Measurements from ENCODE around the gene RGSL1. TPM values are rescaled to one million over a fixed set of nuclear protein-coding genes. Genes with fewer than 3 reads are reported as not detected.
A peak's percentile ranks its signal among the peaks of the same experiment; 100 is the strongest.

Gene RGSL1
- total and polyA plus RNA-seq, 9 donors: 0.43 TPM; not detected in 8

DNA sequence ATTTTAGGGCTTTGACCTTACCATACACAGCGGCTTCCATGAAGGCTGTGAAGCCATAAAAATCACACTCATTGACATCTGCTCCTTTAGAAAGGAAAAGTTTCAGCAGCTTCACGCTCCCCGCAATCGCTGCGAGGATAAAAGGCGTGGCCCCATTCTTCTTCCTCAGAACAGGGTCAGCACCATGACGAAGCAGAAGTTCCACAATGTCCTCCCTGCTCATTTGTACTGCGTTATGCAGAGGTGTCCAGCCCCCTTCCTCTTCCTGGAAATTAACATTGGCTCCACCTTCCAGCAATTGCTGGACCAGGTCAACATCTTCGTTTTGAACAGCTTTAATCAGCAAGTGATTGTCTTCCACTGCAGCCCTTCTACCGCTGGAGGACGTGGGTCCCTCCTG lies 136.4 kb downstream of the RGSL1 start:
- Histone ChIP-seq H3K4me3 (ENCODE audit: low read length) (no peak overlapping the region), H3K4me1 (ENCODE audit: control insufficient read depth, insufficient read depth, low read length) (no peaks in the 10 kb centered on the region), H3K9me3 (replicated peaks; ENCODE audit: control insufficient read depth, low read depth, low read length) (peaks cover 3% of the 10 kb centered on the region), H3K36me3 (ENCODE audit: control insufficient read depth, insufficient read depth, low read length) (peaks cover 5% of the 10 kb centered on the region), H3K27ac (ENCODE audit: low read length) (no peak overlapping the region), H3K27me3 (ENCODE audit: control insufficient read depth, insufficient read depth, low read length) (no peaks in the 10 kb centered on the region)
- 87% methylated on average over 11 of the region's 11 CpGs for WGBS (ENCODE audit: insufficient coverage)
- DNase-seq: no peak

DNA sequence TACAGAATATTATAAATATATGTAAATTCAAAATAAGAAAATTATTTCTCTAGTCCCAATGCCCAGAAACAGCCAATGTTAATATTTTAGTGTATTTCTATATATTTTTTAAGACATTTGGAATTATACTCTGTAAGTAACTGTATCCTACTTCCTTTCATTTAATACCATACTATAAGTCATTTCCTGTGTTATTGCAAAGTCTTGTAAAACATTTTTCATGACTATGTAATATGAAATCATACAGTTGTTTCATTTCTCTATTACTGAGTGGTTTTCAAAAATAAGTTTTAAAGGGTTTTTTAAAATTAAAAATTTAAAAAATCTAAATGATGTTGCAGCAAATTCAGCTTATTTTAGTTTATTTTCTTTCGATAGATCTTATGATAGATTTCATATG lies 137.1 kb downstream of the RGSL1 start:
- no peaks in the 10 kb centered on the region for H3K27me3 ChIP-seq (ENCODE audit: control insufficient read depth, insufficient read depth, low read length)
- no peaks in the 10 kb centered on the region for H3K36me3 ChIP-seq (ENCODE audit: control insufficient read depth, insufficient read depth, low read length)
- no peak overlapping the region for H3K4me3 ChIP-seq (ENCODE audit: low read length)
- no CpG with 5 or more reads among the region's 1 CpG for WGBS (ENCODE audit: insufficient coverage)
- peaks cover 3% of the 10 kb centered on the region for H3K9me3 ChIP-seq (replicated peaks; ENCODE audit: control insufficient read depth, low read depth, low read length)
- no peaks in the 10 kb centered on the region for H3K4me1 ChIP-seq (ENCODE audit: control insufficient read depth, insufficient read depth, low read length)
- H3K27ac ChIP-seq (ENCODE audit: low read length): no peak overlapping the region
- DNase-seq: no peak

GRCh38 chr1:182587666-182588499 lies 137.9 kb downstream of the RGSL1 start:
- DNase-seq: no peak
- peak overlapping the region; percentile 93 for H3K27ac ChIP-seq (ENCODE audit: low read length)
- H3K9me3 ChIP-seq (replicated peaks; ENCODE audit: control insufficient read depth, low read depth, low read length): peaks cover 3% of the 10 kb centered on the region
- H3K4me1 ChIP-seq (ENCODE audit: control insufficient read depth, insufficient read depth, low read length): no peaks in the 10 kb centered on the region
- 17% methylated on average over 1 of the region's 4 CpGs for WGBS (ENCODE audit: insufficient coverage)
- H3K27me3 ChIP-seq (ENCODE audit: control insufficient read depth, insufficient read depth, low read length): no peaks in the 10 kb centered on the region
- H3K4me3 ChIP-seq (ENCODE audit: low read length): peak overlapping the region; percentile 64
- H3K36me3 ChIP-seq (ENCODE audit: control insufficient read depth, insufficient read depth, low read length): no peaks in the 10 kb centered on the region

- 13% methylated on average over 8 of the region's 20 CpGs for WGBS (ENCODE audit: insufficient coverage)
- H3K4me3 ChIP-seq (ENCODE audit: low read length): peak within 1 kb of the TSS; percentile 64
- peaks cover 3% of the 10 kb centered on the region for H3K9me3 ChIP-seq (replicated peaks; ENCODE audit: control insufficient read depth, low read depth, low read length)
Measured at GRCh38 chr1:182588500-182589396, 138.8 kb downstream of the RGSL1 start, which contains the start of gene RNASEL. TSS of gene RNASEL (minus strand) at chr1:182589256. CDS start at chr1:182586806, 2,450 bp downstream.

DNA sequence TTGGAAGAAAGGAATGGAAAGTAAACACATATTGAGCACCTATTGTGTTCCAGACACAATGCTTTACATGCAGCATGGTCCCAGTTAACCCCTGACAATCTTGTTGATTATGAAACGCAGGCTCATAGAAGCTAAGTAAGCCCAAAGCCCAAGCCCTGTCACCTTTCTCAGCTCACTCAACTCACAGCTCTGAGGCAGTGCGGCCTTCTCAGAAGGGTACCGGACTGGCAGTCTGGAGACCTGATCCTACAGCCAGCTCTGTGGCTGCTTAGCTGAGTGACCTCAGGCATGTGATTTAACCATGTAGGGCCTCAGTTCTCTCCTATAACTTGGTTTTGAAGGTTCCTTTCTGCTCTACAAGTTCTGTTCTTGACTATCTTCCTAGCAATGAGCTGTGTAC lies 139.6 kb downstream of the RGSL1 start:
- no peak overlapping the region for H3K4me3 ChIP-seq (ENCODE audit: low read length)
- no peaks in the 10 kb centered on the region for H3K36me3 ChIP-seq (ENCODE audit: control insufficient read depth, insufficient read depth, low read length)
- H3K4me1 ChIP-seq (ENCODE audit: control insufficient read depth, insufficient read depth, low read length): no peaks in the 10 kb centered on the region
- no peak overlapping the region for H3K27ac ChIP-seq (ENCODE audit: low read length)
- H3K27me3 ChIP-seq (ENCODE audit: control insufficient read depth, insufficient read depth, low read length): no peaks in the 10 kb centered on the region
- H3K9me3 ChIP-seq (replicated peaks; ENCODE audit: control insufficient read depth, low read depth, low read length): peaks cover 3% of the 10 kb centered on the region
- 76% methylated on average over 3 of the region's 3 CpGs for WGBS (ENCODE audit: insufficient coverage)
- DNase-seq: no peak

More at GRCh38 chr1:182588500-182589396, 138.8 kb downstream of the RGSL1 start, which contains the start of gene RNASEL:
- H3K4me1 ChIP-seq (ENCODE audit: control insufficient read depth, insufficient read depth, low read length): no peaks in the 10 kb centered on the region
- no peaks in the 10 kb centered on the region for H3K27me3 ChIP-seq (ENCODE audit: control insufficient read depth, insufficient read depth, low read length)
- peak within 1 kb of the TSS; percentile 93 for H3K27ac ChIP-seq (ENCODE audit: low read length)
- H3K36me3 ChIP-seq (ENCODE audit: control insufficient read depth, insufficient read depth, low read length): no peaks in the 10 kb centered on the region
- peak; percentile 92 for DNase-seq

DNA sequence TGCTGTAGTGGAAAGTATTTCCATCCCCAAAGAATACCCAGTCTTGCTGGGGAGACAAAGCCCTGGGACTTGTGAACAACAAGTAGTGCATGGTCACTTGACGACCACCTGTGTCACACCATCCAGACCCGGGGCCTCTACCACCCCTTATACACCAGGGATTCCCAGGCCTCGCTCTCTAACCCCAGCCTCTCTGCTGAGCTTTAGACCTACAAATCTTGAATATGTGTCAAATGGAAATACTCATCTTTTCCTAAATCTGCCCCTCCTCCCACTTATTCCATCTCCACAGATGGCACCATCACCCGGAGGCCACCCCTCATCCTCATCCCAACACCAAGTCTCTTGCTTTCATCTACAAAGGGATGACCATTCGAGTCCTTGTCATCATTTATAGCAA lies 140.0 kb downstream of the RGSL1 start:
- no peaks in the 10 kb centered on the region for H3K36me3 ChIP-seq (ENCODE audit: control insufficient read depth, insufficient read depth, low read length)
- peaks cover 3% of the 10 kb centered on the region for H3K9me3 ChIP-seq (replicated peaks; ENCODE audit: control insufficient read depth, low read depth, low read length)
- no peak overlapping the region for H3K4me3 ChIP-seq (ENCODE audit: low read length)
- no peaks in the 10 kb centered on the region for H3K27me3 ChIP-seq (ENCODE audit: control insufficient read depth, insufficient read depth, low read length)
- H3K27ac ChIP-seq (ENCODE audit: low read length): no peak overlapping the region
- H3K4me1 ChIP-seq (ENCODE audit: control insufficient read depth, insufficient read depth, low read length): no peaks in the 10 kb centered on the region
- no peak for DNase-seq
- 97% methylated on average over 5 of the region's 5 CpGs for WGBS (ENCODE audit: insufficient coverage)

DNA sequence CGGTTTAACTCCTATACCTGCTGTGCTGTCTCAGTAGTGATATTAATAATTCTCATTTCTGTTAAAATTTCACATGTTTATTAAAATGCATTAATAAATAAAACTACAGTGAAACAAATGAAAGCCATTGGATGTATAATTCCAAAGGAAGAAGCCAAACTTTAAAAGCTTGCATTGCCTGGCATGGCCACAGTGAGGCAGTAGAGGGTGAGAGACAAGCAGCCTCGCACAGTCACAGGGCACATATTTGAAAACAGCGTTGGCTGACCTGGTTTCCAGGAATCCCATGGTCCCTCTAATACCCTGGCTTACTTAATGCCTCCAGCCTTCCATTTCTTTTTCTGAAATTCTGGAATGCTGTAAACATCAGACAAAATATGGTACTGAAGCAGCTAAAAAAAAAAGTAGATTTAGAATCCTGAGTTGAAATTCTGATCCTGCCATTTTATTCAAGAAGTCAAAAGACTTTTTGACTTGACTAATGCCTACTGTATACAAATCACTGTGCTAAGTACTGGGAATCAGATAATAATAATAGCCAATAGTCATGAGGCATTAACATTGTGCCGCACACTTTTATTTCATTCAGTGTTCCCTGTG lies 145.8 kb downstream of the RGSL1 start:
- Histone ChIP-seq H3K27me3 (ENCODE audit: control insufficient read depth, insufficient read depth, low read length) (no peaks in the 10 kb centered on the region), H3K4me3 (ENCODE audit: low read length) (no peak overlapping the region), H3K9me3 (replicated peaks; ENCODE audit: control insufficient read depth, low read depth, low read length) (no peaks in the 10 kb centered on the region), H3K27ac (ENCODE audit: low read length) (no peak overlapping the region), H3K4me1 (ENCODE audit: control insufficient read depth, insufficient read depth, low read length) (peaks cover 6% of the 10 kb centered on the region), H3K36me3 (ENCODE audit: control insufficient read depth, insufficient read depth, low read length) (peaks cover 23% of the 10 kb centered on the region)
- no peak for DNase-seq
- WGBS (ENCODE audit: insufficient coverage): 8% methylated on average over 2 of the region's 4 CpGs

- Histone ChIP-seq H3K9me3 (replicated peaks; ENCODE audit: control insufficient read depth, low read depth, low read length) (no peaks in the 10 kb centered on the region), H3K27ac (ENCODE audit: low read length) (no peak overlapping the region), H3K36me3 (ENCODE audit: control insufficient read depth, insufficient read depth, low read length) (peaks cover 32% of the 10 kb centered on the region), H3K4me1 (ENCODE audit: control insufficient read depth, insufficient read depth, low read length) (peaks cover 15% of the 10 kb centered on the region), H3K27me3 (ENCODE audit: control insufficient read depth, insufficient read depth, low read length) (no peaks in the 10 kb centered on the region), H3K4me3 (ENCODE audit: low read length) (no peak overlapping the region)
- no peak for DNase-seq
- 78% methylated on average over 5 of the region's 6 CpGs for WGBS (ENCODE audit: insufficient coverage)
Measured at GRCh38 chr1:182596934-182597333, 147.0 kb downstream of the RGSL1 start.

DNA sequence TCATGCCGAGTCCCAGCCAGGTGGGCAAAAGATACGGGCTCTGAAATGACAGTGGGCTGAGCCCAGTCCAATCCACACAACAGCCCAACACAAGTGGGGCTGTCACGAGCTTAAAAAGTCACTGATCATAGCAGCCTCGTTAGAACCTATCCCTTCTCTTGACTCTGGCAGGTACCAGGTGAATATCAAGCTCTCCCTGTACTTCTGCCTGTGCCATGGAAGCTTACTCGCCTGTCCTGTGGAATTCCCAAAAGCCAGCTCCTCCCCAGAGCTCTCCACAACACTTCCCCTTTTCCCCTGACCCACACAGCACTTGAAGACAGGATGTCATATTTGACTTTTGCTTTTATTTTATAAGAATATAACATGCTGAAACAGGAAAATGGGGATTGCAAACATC lies 148.3 kb downstream of the RGSL1 start:
- peaks cover 24% of the 10 kb centered on the region for H3K4me1 ChIP-seq (ENCODE audit: control insufficient read depth, insufficient read depth, low read length)

DNA sequence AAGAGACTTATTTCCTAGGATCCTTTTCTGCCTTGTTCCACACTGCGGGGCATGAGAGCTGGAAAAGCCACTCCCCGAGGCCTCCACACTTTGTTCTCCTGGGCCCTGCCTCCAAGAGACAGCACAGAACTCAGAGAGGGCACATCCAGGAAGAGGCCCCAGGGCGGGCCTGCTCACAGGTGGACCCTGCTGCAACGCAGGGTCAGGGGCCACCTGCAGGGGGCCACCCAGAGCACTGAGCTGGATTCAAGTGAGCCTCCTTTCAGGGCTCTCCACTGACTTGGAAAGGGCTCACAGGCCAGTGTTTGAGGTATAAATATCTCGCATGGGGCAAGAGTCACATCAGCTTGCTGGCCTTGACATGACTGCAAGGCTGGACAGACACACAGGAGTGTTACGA lies 149.4 kb downstream of the RGSL1 start:
- H3K4me3 ChIP-seq (ENCODE audit: low read length): no peak overlapping the region
- H3K27ac ChIP-seq (ENCODE audit: low read length): no peak overlapping the region
- H3K4me1 ChIP-seq (ENCODE audit: control insufficient read depth, insufficient read depth, low read length): peaks cover 32% of the 10 kb centered on the region
- no peak for DNase-seq
- no peaks in the 10 kb centered on the region for H3K9me3 ChIP-seq (replicated peaks; ENCODE audit: control insufficient read depth, low read depth, low read length)
- 69% methylated on average over 6 of the region's 6 CpGs for WGBS (ENCODE audit: insufficient coverage)
- H3K36me3 ChIP-seq (ENCODE audit: control insufficient read depth, insufficient read depth, low read length): peaks cover 33% of the 10 kb centered on the region
- H3K27me3 ChIP-seq (ENCODE audit: control insufficient read depth, insufficient read depth, low read length): no peaks in the 10 kb centered on the region

More for the DNA sequence above, 148.3 kb downstream of the RGSL1 start:
- H3K4me3 ChIP-seq (ENCODE audit: low read length): no peak overlapping the region
- peaks cover 33% of the 10 kb centered on the region for H3K36me3 ChIP-seq (ENCODE audit: control insufficient read depth, insufficient read depth, low read length)
- 77% methylated on average over 4 of the region's 5 CpGs for WGBS (ENCODE audit: insufficient coverage)
- H3K27ac ChIP-seq (ENCODE audit: low read length): no peak overlapping the region
- no peaks in the 10 kb centered on the region for H3K9me3 ChIP-seq (replicated peaks; ENCODE audit: control insufficient read depth, low read depth, low read length)
- no peaks in the 10 kb centered on the region for H3K27me3 ChIP-seq (ENCODE audit: control insufficient read depth, insufficient read depth, low read length)
- DNase-seq: no peak

Measured in muscle of leg (tissue), 11 donors.